Liver (tissue), 3 donors: Measurements from ENCODE around the gene SORBS2.
A peak's percentile ranks its signal among the peaks of the same experiment; 100 is the strongest.

Source experiments
- CTCF ChIP-seq: fragments of 150-350 bp; IDR thresholded peaks from 2 replicates; pipeline ENCODE4 v1.5.1; 2017; ENCODE audit warnings: improper control_type of control experiment, low read depth, low read length; ENCODE audit not compliant: missing input control
- FOXA1 ChIP-seq: IDR thresholded peaks from 2 replicates; pipeline ENCODE4 v1.6.1; 2016; ENCODE audit warnings: antibody characterized with exemption
- GABPA ChIP-seq, 2 donors: IDR thresholded peaks in 1 of 2; conservative IDR thresholded peaks in 1 of 2; 2 replicates each; pipeline ENCODE4 v1.6.1; 2016; ENCODE audit warnings: antibody characterized with exemption in 2 of 2, mild to moderate bottlenecking in 1 of 2, moderate library complexity in 1 of 2
- MAX ChIP-seq: IDR thresholded peaks from 2 replicates; pipeline ENCODE4 v1.6.1; 2016; ENCODE audit warnings: antibody characterized with exemption
- RAD21 ChIP-seq, 2 donors: IDR thresholded peaks; 2 replicates each; pipeline ENCODE4 v1.6.1; 2016; ENCODE audit warnings: antibody characterized with exemption in 2 of 2, mild to moderate bottlenecking in 2 of 2
- RXRA ChIP-seq, 2 donors: IDR thresholded peaks; 2 replicates each; pipeline ENCODE4 v1.6.1; 2017 to 2018; ENCODE audit warnings: antibody characterized with exemption in 2 of 2, mild to moderate bottlenecking in 1 of 2
- TAF1 ChIP-seq: conservative IDR thresholded peaks from 2 replicates; pipeline ENCODE4 v1.6.1; 2016; ENCODE audit warnings: antibody characterized with exemption, mild to moderate bottlenecking
- YY1 ChIP-seq: IDR thresholded peaks from 2 replicates; pipeline ENCODE4 v1.6.1; 2016; ENCODE audit warnings: antibody characterized with exemption, mild to moderate bottlenecking
- ZBTB33 ChIP-seq: IDR thresholded peaks from 2 replicates; pipeline ENCODE4 v1.6.1; 2016; ENCODE audit warnings: antibody characterized with exemption
- donor health status: healthy.
- donor health status: healthy.

- TF ChIP-seq TAF1 (no peak), CTCF (no peak), RAD21 (IDR thresholded peaks at IDR 0.05) (peak in 1 of 2 donors; percentile 42), YY1 (peak; percentile 68), GABPA (IDR thresholded peaks at IDR 0.05 in 1 of 2, conservative IDR thresholded peaks at IDR 0.05 in 1 of 2) (no peak), ZBTB33 (no peak), RXRA (IDR thresholded peaks at IDR 0.05) (peak; percentile 32 to 36), FOXA1 (no peak), MAX (peak; percentile 81)
Observed at GRCh38 chr4:185726931-185727330, 85.1 kb downstream of the SORBS2 start.
